ENCODE measurements around the gene FOXK2. TPM values are rescaled to one million over a fixed set of nuclear protein-coding genes. Genes with fewer than 3 reads are reported as not detected.
"Not testable (repeated sequence)": the region's sequence is repeated elsewhere in the genome, so short reads cannot be mapped to it uniquely, and the experiment has no call there.

Gene FOXK2
- total RNA-seq, 2 donors from 2014 or later: 27.8 to 40.3 TPM

DNA sequence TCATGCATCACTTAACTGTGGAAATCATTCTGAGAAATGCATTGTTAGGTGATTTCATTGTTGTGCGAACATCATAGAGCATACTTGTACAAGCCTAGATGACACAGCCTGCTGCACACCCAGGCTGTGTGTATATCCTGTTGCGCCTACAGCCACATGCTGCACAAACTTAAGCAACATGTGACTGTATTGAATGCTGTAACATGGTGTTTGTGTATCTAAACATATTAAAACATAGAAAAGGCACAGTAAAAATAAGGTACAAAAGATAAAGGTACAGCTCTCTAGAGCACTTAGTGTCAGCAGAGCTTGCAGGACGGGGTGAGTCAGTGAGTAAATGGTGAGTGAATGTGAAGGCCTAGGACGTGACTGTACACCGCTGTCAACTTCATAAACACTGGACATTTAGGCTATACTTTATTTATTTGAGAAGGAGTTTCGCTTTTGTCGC is 11.9 kb downstream of the FOXK2 start:
- no peak overlapping the region for H3K4me3 ChIP-seq
- TF ChIP-seq, protein P1, sequence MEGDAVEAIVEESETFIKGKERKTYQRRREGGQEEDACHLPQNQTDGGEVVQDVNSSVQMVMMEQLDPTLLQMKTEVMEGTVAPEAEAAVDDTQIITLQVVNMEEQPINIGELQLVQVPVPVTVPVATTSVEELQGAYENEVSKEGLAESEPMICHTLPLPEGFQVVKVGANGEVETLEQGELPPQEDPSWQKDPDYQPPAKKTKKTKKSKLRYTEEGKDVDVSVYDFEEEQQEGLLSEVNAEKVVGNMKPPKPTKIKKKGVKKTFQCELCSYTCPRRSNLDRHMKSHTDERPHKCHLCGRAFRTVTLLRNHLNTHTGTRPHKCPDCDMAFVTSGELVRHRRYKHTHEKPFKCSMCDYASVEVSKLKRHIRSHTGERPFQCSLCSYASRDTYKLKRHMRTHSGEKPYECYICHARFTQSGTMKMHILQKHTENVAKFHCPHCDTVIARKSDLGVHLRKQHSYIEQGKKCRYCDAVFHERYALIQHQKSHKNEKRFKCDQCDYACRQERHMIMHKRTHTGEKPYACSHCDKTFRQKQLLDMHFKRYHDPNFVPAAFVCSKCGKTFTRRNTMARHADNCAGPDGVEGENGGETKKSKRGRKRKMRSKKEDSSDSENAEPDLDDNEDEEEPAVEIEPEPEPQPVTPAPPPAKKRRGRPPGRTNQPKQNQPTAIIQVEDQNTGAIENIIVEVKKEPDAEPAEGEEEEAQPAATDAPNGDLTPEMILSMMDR (IDR thresholded peaks at IDR 0.05): no peak
- no peak for DNase-seq (ENCODE audit: low spot score)
- peak overlapping the region in 1 of 2 donors; percentile 5 for H3K27ac ChIP-seq
- no peaks in the 10 kb centered on the region for H3K36me3 ChIP-seq
- H3K27me3 ChIP-seq: no peaks in the 10 kb centered on the region
- no peaks in the 10 kb centered on the region for H3K9me3 ChIP-seq
- peaks cover 0 to 75% of the 10 kb centered on the region in 2 donors for H3K4me1 ChIP-seq

DNA sequence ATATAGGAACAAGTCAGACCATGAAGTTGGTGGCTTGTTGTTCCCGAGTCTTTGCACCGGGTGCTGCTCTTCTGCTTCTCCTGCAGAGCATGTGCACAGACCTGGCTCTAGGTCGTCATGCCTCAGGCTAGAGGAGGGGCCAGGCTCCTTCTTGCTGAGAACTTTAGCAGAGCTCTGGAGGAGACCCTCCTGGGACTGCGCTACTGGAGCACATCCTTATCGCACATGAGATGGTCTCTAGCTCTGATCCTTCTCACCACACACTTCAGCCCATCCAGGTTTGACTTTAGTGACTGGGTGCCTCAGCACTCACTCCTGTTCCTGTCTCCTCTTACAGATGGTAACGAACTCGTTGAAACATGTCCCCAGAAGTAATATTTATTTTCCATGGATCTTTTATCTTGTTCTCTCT is 14.9 kb downstream of the FOXK2 start:
- no peaks in the 10 kb centered on the region for H3K27me3 ChIP-seq
- peak overlapping the region in 1 of 2 donors; percentile 86 for H3K27ac ChIP-seq
- no peaks in the 10 kb centered on the region for H3K36me3 ChIP-seq
- TF ChIP-seq, protein P1 (IDR thresholded peaks at IDR 0.05): no peak
- no peaks in the 10 kb centered on the region for H3K9me3 ChIP-seq
- DNase-seq (ENCODE audit: low spot score): no peak
- H3K4me1 ChIP-seq: peaks cover 0 to 63% of the 10 kb centered on the region in 2 donors
- no peak overlapping the region for H3K4me3 ChIP-seq

DNA sequence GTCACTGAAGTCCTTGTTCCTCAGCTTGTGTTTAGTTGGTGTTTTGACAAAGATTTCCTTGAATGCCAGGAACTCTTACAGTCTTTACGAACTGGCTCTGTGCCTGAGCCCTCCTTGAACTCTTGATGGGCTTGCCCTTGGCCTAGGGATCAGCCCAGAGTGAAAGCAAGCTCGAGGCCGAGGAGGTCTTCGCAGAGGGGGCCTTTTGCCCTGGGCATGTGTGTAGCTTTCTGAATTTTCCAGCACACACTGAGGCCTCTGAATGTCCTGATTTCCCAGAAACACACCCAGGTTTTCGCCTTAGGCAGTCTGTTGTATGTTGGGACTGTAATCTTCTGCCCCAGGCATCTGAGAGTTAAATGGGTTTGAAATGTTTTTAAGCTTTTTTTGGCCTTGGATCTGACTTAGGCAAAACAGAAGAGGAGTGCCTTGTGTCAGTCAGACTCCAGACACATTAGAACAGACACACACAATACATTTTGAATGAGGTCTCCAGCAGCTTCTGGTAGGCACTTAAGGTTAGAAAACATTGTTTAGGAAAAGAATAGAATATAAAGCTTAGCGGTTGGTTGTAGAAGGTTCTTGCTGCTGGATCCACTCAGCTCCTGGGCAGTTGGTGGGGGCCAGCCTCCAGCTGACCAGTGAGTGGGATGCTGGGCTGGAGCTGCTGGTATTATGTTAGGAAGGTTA is 17.1 kb downstream of the FOXK2 start:
- Histone ChIP-seq H3K36me3 (no peaks in the 10 kb centered on the region), H3K27me3 (no peaks in the 10 kb centered on the region), H3K27ac (peak overlapping the region; percentile 86 to 90), H3K4me3 (peak overlapping the region; percentile 4 to 19), H3K9me3 (no peaks in the 10 kb centered on the region), H3K4me1 (peaks cover 0 to 53% of the 10 kb centered on the region in 2 donors)
- TF ChIP-seq, protein P1 (IDR thresholded peaks at IDR 0.05): no peak
- DNase-seq (ENCODE audit: low spot score): no peak

DNA sequence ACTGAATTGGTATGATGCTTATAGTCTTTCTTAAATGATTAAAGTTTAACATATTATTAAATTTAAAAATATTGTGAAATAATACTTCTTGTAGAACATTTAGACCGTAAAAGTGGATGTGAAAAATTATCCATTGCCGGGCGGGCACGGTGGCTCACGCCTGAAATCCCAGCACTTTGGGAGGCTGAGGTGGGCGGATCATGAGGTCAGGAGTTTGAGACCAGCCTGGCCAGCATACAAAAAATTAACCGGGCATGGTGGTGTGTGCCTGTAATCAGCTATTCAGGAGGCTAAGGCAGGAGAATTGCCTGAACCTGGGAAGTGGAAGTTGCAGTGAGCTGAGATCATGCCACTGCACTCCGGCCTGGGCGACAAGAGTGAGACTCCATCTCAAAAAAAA is 17.7 kb downstream of the FOXK2 start:
- H3K9me3 ChIP-seq; H3K27me3 ChIP-seq; H3K36me3 ChIP-seq; DNase-seq (ENCODE audit: low spot score): not testable (repeated sequence)
- peak overlapping the region in 1 of 2 donors; percentile 4 for H3K4me3 ChIP-seq
- peak overlapping the region; percentile 86 to 90 for H3K27ac ChIP-seq
- peaks cover 0 to 49% of the 10 kb centered on the region in 2 donors for H3K4me1 ChIP-seq

DNA sequence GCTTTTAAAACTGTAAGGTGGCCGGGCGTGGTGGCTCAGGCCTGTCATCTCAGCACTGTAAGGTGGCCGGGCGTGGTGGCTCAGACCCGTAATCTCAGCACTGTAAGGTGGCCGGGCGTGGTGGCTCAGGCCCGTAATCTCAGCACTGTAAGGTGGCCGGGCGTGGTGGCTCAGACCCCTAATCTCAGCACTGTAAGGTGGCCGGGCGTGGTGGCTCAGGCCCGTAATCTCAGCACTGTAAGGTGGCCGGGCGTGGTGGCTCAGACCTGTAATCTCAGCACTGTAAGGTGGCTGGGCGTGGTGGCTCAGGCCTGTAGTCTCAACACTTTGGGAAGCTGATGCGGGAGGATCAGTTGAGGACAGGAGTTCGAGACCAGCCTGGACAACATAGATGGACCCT is 19.5 kb downstream of the FOXK2 start:
- not testable (repeated sequence) for H3K36me3 ChIP-seq; H3K9me3 ChIP-seq; H3K4me3 ChIP-seq; H3K27ac ChIP-seq; H3K27me3 ChIP-seq; DNase-seq (ENCODE audit: low spot score)
- peaks cover 0 to 59% of the 10 kb centered on the region in 2 donors for H3K4me1 ChIP-seq

DNA sequence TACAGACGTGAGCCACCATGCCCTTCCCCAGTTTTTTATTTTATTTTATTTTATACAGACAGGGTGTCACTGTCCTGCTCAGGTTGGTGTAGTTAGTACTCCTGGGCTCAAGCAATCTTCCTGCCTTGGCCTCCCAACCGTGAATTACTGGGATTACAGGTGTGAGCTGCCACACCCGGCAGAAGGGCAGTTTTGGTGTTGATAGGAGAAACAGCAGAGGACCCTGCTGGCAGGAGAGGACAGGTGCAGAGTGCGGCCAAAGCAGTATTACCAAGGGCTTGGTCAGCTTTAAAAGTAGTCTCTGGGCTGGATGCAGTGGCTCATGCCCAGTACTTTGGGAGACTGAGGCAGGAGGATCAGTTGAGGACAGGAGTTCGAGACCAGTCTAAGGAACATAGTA is 22.9 kb downstream of the FOXK2 start:
- H3K27me3 ChIP-seq: no peaks in the 10 kb centered on the region
- H3K4me3 ChIP-seq: no peak overlapping the region
- H3K36me3 ChIP-seq: no peaks in the 10 kb centered on the region
- TF ChIP-seq, protein P1 (IDR thresholded peaks at IDR 0.05): no peak
- H3K9me3 ChIP-seq: no peaks in the 10 kb centered on the region
- no peak for DNase-seq (ENCODE audit: low spot score)
- peaks cover 0 to 41% of the 10 kb centered on the region in 2 donors for H3K4me1 ChIP-seq
- H3K27ac ChIP-seq: no peak overlapping the region
